ENCODE results near the gene ATP6V1G3.

Gene ATP6V1G3

DNA sequence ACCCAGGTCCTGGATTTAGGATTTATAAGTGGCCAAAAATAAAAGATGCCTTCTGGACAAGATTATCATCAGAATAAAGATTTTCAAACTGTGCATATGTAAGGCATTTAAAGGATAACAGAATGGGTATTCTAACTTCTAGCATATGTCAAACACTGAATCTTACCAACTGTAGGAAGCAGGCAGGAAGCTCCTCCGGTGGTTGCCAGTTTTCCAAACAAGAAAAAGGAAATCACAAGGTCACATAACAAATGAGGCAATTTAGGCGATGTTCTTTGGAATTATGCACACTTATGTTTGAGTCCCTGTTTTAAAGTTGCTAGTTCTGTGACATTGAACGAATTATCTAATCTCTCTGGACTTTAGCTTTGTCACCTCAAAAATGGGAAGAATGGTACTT, 48.9 kb downstream of the ATP6V1G3 start:
- Histone ChIP-seq H4K20me1 (ENCODE audit: insufficient read depth, low read length) (no peaks in the 10 kb centered on the region), H2AFZ (ENCODE audit: low read length) (no peak overlapping the region), H3F3A (ENCODE audit: insufficient read depth, low read length) (no peaks in the 10 kb centered on the region), H3K36me3 (ENCODE audit: insufficient read depth, low read length) (no peaks in the 10 kb centered on the region), H3K9me2 (ENCODE audit: low read depth, low read length) (no peaks in the 10 kb centered on the region), H3K4me3 (ENCODE audit: low read depth, low read length, poor library complexity, severe bottlenecking) (no peak overlapping the region), H3K9ac (ENCODE audit: low read length) (no peak overlapping the region), H3K9me3 (ENCODE audit: low read length) (no peaks in the 10 kb centered on the region), H3K4me1 (ENCODE audit: insufficient read depth, low read length, severe bottlenecking) (no peaks in the 10 kb centered on the region), H3K27me3 (ENCODE audit: insufficient read depth, low read length) (no peaks in the 10 kb centered on the region), H3K4me2 (ENCODE audit: low read length) (no peak overlapping the region), H3K27ac (ENCODE audit: low read depth, low read length, poor library complexity, severe bottlenecking) (no peak overlapping the region), H3K79me2 (ENCODE audit: insufficient read depth, low read length) (no peaks in the 10 kb centered on the region)
- TF ChIP-seq, protein P1, sequence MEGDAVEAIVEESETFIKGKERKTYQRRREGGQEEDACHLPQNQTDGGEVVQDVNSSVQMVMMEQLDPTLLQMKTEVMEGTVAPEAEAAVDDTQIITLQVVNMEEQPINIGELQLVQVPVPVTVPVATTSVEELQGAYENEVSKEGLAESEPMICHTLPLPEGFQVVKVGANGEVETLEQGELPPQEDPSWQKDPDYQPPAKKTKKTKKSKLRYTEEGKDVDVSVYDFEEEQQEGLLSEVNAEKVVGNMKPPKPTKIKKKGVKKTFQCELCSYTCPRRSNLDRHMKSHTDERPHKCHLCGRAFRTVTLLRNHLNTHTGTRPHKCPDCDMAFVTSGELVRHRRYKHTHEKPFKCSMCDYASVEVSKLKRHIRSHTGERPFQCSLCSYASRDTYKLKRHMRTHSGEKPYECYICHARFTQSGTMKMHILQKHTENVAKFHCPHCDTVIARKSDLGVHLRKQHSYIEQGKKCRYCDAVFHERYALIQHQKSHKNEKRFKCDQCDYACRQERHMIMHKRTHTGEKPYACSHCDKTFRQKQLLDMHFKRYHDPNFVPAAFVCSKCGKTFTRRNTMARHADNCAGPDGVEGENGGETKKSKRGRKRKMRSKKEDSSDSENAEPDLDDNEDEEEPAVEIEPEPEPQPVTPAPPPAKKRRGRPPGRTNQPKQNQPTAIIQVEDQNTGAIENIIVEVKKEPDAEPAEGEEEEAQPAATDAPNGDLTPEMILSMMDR (IDR thresholded peaks at IDR 0.05; ENCODE audit: low read length) = no peak
- no peak for TF ChIP-seq EZH2 (IDR thresholded peaks at IDR 0.05; ENCODE audit: borderline replicate concordance, low read length)

DNA sequence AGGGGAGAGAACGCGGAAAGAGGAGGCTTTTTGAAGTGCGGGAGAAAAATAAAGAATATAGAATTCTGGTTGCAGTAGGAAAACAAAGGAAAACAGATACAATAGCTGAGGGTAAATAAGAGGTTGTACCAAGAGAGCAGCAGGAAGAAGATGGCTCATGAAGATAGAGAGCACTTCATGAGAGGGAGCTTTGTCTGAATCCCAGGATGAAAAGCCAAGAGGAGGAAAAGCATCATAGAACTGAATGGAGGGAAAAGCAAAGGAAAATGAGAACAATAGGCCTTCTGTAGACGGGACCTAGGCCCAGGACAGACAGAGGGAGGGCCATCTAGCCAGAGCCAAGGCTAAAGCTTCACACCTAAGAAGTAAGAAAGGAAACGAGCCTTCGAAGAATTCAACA, 49.5 kb downstream of the ATP6V1G3 start:
- Histone ChIP-seq H3K79me2 (ENCODE audit: insufficient read depth, low read length) (no peaks in the 10 kb centered on the region), H3K9me3 (ENCODE audit: low read length) (no peaks in the 10 kb centered on the region), H3K4me1 (ENCODE audit: insufficient read depth, low read length, severe bottlenecking) (no peaks in the 10 kb centered on the region), H4K20me1 (ENCODE audit: insufficient read depth, low read length) (no peaks in the 10 kb centered on the region), H3K27me3 (ENCODE audit: insufficient read depth, low read length) (no peaks in the 10 kb centered on the region), H3K4me2 (ENCODE audit: low read length) (no peak overlapping the region), H3F3A (ENCODE audit: insufficient read depth, low read length) (no peaks in the 10 kb centered on the region), H3K27ac (ENCODE audit: low read depth, low read length, poor library complexity, severe bottlenecking) (no peak overlapping the region), H3K36me3 (ENCODE audit: insufficient read depth, low read length) (no peaks in the 10 kb centered on the region), H3K9me2 (ENCODE audit: low read depth, low read length) (no peaks in the 10 kb centered on the region), H3K4me3 (ENCODE audit: low read depth, low read length, poor library complexity, severe bottlenecking) (no peak overlapping the region), H2AFZ (ENCODE audit: low read length) (no peak overlapping the region), H3K9ac (ENCODE audit: low read length) (no peak overlapping the region)
- TF ChIP-seq, protein P1 (IDR thresholded peaks at IDR 0.05; ENCODE audit: low read length) = no peak
- TF ChIP-seq EZH2 (IDR thresholded peaks at IDR 0.05; ENCODE audit: borderline replicate concordance, low read length) = no peak

DNA sequence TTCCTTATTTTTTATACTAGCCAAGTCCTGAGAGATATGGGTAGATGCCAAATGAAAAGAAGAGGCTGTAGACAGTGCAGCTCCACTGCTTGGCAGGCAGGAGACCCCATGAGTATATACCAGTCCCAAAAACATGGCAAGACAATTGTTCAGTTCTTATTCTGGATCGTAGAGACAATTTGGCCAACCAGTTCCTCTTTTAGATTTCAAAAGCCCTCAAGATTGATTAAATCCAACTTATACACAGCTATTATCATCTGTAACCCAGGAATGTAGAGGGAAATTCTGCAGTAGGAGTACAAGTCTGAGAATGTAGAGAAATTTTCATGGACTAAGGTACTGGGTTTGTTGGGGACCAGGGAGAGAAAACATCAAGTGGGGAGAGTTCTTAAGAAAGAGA, 50.3 kb downstream of the ATP6V1G3 start:
- H3K9me3 ChIP-seq (ENCODE audit: low read length) = no peaks in the 10 kb centered on the region
- H2AFZ ChIP-seq (ENCODE audit: low read length) = no peak overlapping the region
- no peak overlapping the region for H3K27ac ChIP-seq (ENCODE audit: low read depth, low read length, poor library complexity, severe bottlenecking)
- H3F3A ChIP-seq (ENCODE audit: insufficient read depth, low read length) = no peaks in the 10 kb centered on the region
- no peaks in the 10 kb centered on the region for H4K20me1 ChIP-seq (ENCODE audit: insufficient read depth, low read length)
- H3K4me1 ChIP-seq (ENCODE audit: insufficient read depth, low read length, severe bottlenecking) = no peaks in the 10 kb centered on the region
- H3K4me2 ChIP-seq (ENCODE audit: low read length) = no peak overlapping the region
- no peaks in the 10 kb centered on the region for H3K79me2 ChIP-seq (ENCODE audit: insufficient read depth, low read length)
- H3K9ac ChIP-seq (ENCODE audit: low read length) = no peak overlapping the region
- H3K4me3 ChIP-seq (ENCODE audit: low read depth, low read length, poor library complexity, severe bottlenecking) = no peak overlapping the region
- no peaks in the 10 kb centered on the region for H3K9me2 ChIP-seq (ENCODE audit: low read depth, low read length)
- H3K27me3 ChIP-seq (ENCODE audit: insufficient read depth, low read length) = no peaks in the 10 kb centered on the region
- no peak for TF ChIP-seq EZH2 (IDR thresholded peaks at IDR 0.05; ENCODE audit: borderline replicate concordance, low read length)
- TF ChIP-seq, protein P1 (IDR thresholded peaks at IDR 0.05; ENCODE audit: low read length) = no peak
- H3K36me3 ChIP-seq (ENCODE audit: insufficient read depth, low read length) = no peaks in the 10 kb centered on the region
